ENCODE results near the gene LRRC4.

LRRC4 gene

DNA sequence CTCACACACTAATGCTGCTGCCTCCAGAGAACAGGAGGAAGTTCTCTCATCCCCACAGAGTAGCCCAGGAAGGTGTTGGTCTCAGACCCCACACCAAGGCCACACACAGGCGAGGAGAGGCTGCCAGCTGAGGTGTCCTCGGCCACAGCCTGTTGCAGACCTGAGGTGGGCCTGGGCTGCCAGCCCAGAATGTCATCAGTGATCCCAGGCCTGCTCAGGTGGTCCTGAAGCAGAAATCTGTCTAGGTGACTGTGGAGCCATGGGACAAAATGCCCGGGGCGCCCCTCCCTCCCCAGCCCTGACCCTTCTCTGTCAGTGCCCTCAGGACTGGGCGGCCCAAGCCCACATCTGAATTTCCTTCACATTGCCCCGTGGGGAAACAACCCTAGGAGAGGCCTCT lies 43.5 kb upstream of the LRRC4 start:
- Histone ChIP-seq H3K27ac (no peak overlapping the region), H3K9me3 (ENCODE audit: low read depth, low read length) (no peaks in the 10 kb centered on the region), H3K4me3 (no peak overlapping the region), H3K36me3 (ENCODE audit: insufficient read depth, low read length) (peaks cover 8% of the 10 kb centered on the region; the same call in 1 of the 2 replicates), H3K9ac (ENCODE audit: insufficient read length) (no peak overlapping the region)
- no peak for DNase-seq (ENCODE audit: low read depth, low spot score)
- TF ChIP-seq POLR2AphosphoS5 (IDR thresholded peaks at IDR 0.05; ENCODE audit: borderline replicate concordance, low read depth, low read length) (no peak), FOXP2 (optimal IDR thresholded peaks at IDR 0.05; ENCODE audit: control extremely low read depth, extremely low read length, insufficient read depth) (no peak), EZH2 (IDR thresholded peaks at IDR 0.05) (no peak)

- no peak for TF ChIP-seq POLR2AphosphoS5 (IDR thresholded peaks at IDR 0.05; ENCODE audit: borderline replicate concordance, low read depth, low read length)
- no peak for TF ChIP-seq EZH2 (IDR thresholded peaks at IDR 0.05)
- no peak for TF ChIP-seq FOXP2 (optimal IDR thresholded peaks at IDR 0.05; ENCODE audit: control extremely low read depth, extremely low read length, insufficient read depth)
- Histone ChIP-seq H3K36me3 (ENCODE audit: insufficient read depth, low read length) (peaks cover 8% of the 10 kb centered on the region; the same call in 1 of the 2 replicates), H3K27ac (no peak overlapping the region), H3K9ac (ENCODE audit: insufficient read length) (no peak overlapping the region), H3K4me3 (no peak overlapping the region), H3K9me3 (ENCODE audit: low read depth, low read length) (no peaks in the 10 kb centered on the region)
- no peak for DNase-seq (ENCODE audit: low read depth, low spot score)
Measured at GRCh38 chr7:128074336-128074735, 43.1 kb upstream of the LRRC4 start.

- Histone ChIP-seq H3K4me3 (no peak overlapping the region), H3K27ac (no peak overlapping the region), H3K36me3 (ENCODE audit: insufficient read depth, low read length) (peaks cover 8% of the 10 kb centered on the region; the same call in 1 of the 2 replicates), H3K9me3 (ENCODE audit: low read depth, low read length) (no peaks in the 10 kb centered on the region), H3K9ac (ENCODE audit: insufficient read length) (no peak overlapping the region)
- DNase-seq (ENCODE audit: low read depth, low spot score), result no peak
- TF ChIP-seq POLR2AphosphoS5 (IDR thresholded peaks at IDR 0.05; ENCODE audit: borderline replicate concordance, low read depth, low read length), result no peak
- no peak for TF ChIP-seq FOXP2 (optimal IDR thresholded peaks at IDR 0.05; ENCODE audit: control extremely low read depth, extremely low read length, insufficient read depth)
- no peak for TF ChIP-seq EZH2 (IDR thresholded peaks at IDR 0.05)
Measured at GRCh38 chr7:128073671-128074310, 42.6 kb upstream of the LRRC4 start.

DNA sequence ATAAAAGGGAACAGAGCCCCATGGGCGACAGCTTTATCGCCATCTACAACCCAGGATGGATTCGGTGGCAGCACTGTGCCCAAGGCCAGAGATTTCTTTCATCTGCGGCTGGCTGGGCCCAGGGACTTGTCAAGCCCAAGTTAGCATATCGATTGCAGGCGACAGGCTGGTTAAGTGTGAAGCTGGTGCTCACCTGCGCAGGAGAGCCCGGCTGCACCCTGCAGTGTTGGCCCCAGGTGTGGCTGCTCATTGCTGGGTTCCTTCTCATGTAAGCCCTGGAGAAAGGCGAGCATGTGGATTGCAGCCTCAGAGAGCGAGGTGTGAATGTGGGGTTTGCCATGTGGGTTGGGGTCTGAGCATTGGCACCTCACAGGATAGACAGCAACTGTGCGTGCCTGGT lies 40.6 kb upstream of the LRRC4 start:
- TF ChIP-seq EZH2 (IDR thresholded peaks at IDR 0.05), result no peak
- TF ChIP-seq FOXP2 (optimal IDR thresholded peaks at IDR 0.05; ENCODE audit: control extremely low read depth, extremely low read length, insufficient read depth), result no peak
- no peak for TF ChIP-seq POLR2AphosphoS5 (IDR thresholded peaks at IDR 0.05; ENCODE audit: borderline replicate concordance, low read depth, low read length)
- no peaks in the 10 kb centered on the region for H3K9me3 ChIP-seq (ENCODE audit: low read depth, low read length)
- H3K27ac ChIP-seq, result no peak overlapping the region
- DNase-seq (ENCODE audit: low read depth, low spot score), result no peak
- peaks cover 8% of the 10 kb centered on the region; the same call in 1 of the 2 replicates for H3K36me3 ChIP-seq (ENCODE audit: insufficient read depth, low read length)
- no peak overlapping the region for H3K4me3 ChIP-seq
- H3K9ac ChIP-seq (ENCODE audit: insufficient read length), result no peak overlapping the region

GRCh38 chr7:128071376-128071775 lies 40.1 kb upstream of the LRRC4 start:
- H3K27ac ChIP-seq, result no peak overlapping the region
- peaks cover 8% of the 10 kb centered on the region; the same call in 1 of the 2 replicates for H3K36me3 ChIP-seq (ENCODE audit: insufficient read depth, low read length)
- no peak for DNase-seq (ENCODE audit: low read depth, low spot score)
- no peak overlapping the region for H3K9ac ChIP-seq (ENCODE audit: insufficient read length)
- no peak for TF ChIP-seq FOXP2 (optimal IDR thresholded peaks at IDR 0.05; ENCODE audit: control extremely low read depth, extremely low read length, insufficient read depth)
- TF ChIP-seq EZH2 (IDR thresholded peaks at IDR 0.05), result no peak
- TF ChIP-seq POLR2AphosphoS5 (IDR thresholded peaks at IDR 0.05; ENCODE audit: borderline replicate concordance, low read depth, low read length), result no peak
- H3K4me3 ChIP-seq, result no peak overlapping the region
- H3K9me3 ChIP-seq (ENCODE audit: low read depth, low read length), result no peaks in the 10 kb centered on the region

DNA sequence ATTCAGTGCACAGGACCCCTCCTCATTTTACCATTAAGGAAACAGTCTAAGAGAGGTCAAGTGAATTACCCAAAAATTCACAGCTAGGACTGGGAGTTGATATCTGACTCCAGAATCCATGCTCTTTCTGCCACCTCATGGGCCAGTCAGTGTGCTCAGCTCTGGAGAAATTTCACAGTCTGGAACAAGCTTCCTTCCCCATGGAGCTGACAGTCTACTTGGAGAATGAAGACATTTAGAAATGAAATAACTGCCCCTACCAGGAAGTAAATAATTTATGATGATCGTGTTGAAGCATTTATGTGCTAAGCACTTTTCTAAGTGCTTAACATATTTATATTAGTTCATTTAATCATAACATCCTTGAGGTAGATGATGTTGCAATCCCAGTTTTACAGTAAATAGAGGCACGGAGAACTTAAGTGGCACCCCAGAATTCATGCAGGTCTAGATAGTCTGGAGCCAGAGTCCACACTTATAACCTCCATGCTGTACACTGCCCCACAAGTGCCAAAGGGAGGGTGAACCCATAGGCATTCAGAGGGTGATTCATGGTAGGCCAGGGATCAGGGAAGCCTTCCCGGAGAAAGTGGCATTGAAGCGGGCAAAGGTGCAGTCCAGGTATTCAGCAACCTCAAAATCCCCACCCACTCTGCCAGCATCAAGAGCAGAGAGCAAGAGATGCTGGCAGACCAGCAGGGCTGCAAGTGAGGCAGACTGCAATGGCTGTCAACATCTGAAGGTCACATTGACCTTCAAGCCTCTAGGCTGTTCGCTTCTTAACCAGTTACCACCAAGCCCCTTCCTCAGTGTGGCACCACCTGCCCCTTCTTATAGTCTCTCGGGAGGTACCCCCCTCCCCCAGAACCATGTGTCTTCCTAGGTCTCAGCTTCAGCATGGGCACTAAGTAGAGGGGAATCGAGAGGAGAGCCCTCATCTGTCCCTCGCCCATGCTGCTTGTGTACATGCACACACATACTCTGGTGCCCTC lies 38.4 kb upstream of the LRRC4 start:
- Histone ChIP-seq H3K27ac (no peak overlapping the region), H3K4me3 (no peak overlapping the region; the same call in 1 of the 2 replicates), H3K9ac (ENCODE audit: insufficient read length) (no peak overlapping the region), H3K9me3 (ENCODE audit: low read depth, low read length) (no peaks in the 10 kb centered on the region), H3K36me3 (ENCODE audit: insufficient read depth, low read length) (peaks cover 8% of the 10 kb centered on the region; the same call in 1 of the 2 replicates)
- TF ChIP-seq POLR2AphosphoS5 (IDR thresholded peaks at IDR 0.05; ENCODE audit: borderline replicate concordance, low read depth, low read length) (peak; percentile 42; the same call in 1 of the 2 replicates), EZH2 (IDR thresholded peaks at IDR 0.05) (no peak), FOXP2 (optimal IDR thresholded peaks at IDR 0.05; ENCODE audit: control extremely low read depth, extremely low read length, insufficient read depth) (no peak)
- no peak for DNase-seq (ENCODE audit: low read depth, low spot score)

DNA sequence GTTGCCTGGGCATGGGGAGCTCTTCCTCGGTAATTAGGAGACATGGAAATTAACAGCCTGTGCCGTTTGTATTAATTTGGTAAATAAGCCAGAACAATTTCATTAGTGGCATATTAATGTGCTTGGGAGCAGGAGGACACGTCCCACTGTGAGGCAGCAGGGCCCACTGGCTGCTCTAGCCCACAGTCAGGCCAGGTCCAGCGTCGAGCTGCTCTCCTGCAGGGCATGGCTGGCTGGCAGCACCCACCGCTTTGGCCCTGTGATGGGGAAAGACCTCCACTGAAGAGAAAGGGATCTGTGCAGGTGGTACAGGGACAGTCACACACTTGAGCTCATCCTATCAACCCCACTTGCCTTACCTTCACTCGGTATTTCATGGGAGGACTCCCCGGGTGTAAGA lies 37.5 kb upstream of the LRRC4 start:
- DNase-seq (ENCODE audit: low read depth, low spot score), result no peak
- Histone ChIP-seq H3K4me3 (no peak overlapping the region), H3K27ac (no peak overlapping the region), H3K9ac (ENCODE audit: insufficient read length) (no peak overlapping the region), H3K9me3 (ENCODE audit: low read depth, low read length) (no peaks in the 10 kb centered on the region), H3K36me3 (ENCODE audit: insufficient read depth, low read length) (peaks cover 8% of the 10 kb centered on the region; the same call in 1 of the 2 replicates)
- no peak for TF ChIP-seq EZH2 (IDR thresholded peaks at IDR 0.05)

DNA sequence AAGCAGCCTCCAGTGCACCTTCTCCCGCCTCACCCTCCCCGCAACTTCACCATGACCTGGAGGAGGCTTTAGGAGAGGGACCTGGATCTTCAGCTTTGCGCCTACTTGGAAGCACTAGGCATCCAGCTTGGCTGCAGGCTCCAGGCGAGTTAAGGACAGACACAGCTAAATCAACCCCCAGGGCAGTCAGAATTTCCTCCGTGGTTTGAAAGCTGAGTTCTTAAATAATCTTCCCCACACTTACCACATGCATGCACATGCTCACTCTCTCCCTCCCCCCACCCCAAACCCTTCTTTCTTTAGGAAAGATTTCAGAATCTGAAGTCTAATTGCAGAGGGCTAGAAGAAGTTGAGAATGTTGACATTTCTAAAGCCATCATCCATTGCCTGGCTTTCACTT lies 36.7 kb upstream of the LRRC4 start:
- DNase-seq (ENCODE audit: low read depth, low spot score), result peak; percentile 61
- Histone ChIP-seq H3K4me3 (peak overlapping the region; percentile 12; the same call in 1 of the 2 replicates), H3K9me3 (ENCODE audit: low read depth, low read length) (no peaks in the 10 kb centered on the region), H3K27ac (no peak overlapping the region), H3K9ac (ENCODE audit: insufficient read length) (no peak overlapping the region), H3K36me3 (ENCODE audit: insufficient read depth, low read length) (peaks cover 8% of the 10 kb centered on the region; the same call in 1 of the 2 replicates)
- TF ChIP-seq POLR2AphosphoS5 (IDR thresholded peaks at IDR 0.05; ENCODE audit: borderline replicate concordance, low read depth, low read length), result no peak; the same call in 1 of the 2 replicates
- TF ChIP-seq FOXP2 (optimal IDR thresholded peaks at IDR 0.05; ENCODE audit: control extremely low read depth, extremely low read length, insufficient read depth), result no peak
- TF ChIP-seq EZH2 (IDR thresholded peaks at IDR 0.05), result no peak

Measured in SK-N-MC (cell line).